Measurements from ENCODE around the gene HTR3D. TPM values are rescaled to one million over a fixed set of nuclear protein-coding genes. Genes with fewer than 3 reads are reported as not detected.
"Not testable (repeated sequence)": the region's sequence is repeated elsewhere in the genome, so short reads cannot be mapped to it uniquely, and the experiment has no call there.

Gene HTR3D
- total and polyA plus RNA-seq, 10 of the 15 experiments (the other 5 are each of a cell fraction or from before 2014, with no cell fraction given) = not detected

GRCh38 chr3:184068344-184068743, 36.8 kb downstream of the HTR3D start:
- Histone ChIP-seq H3K27ac (ENCODE audit: control insufficient read depth, insufficient read depth) (no peak overlapping the region), H4K20me1 (ENCODE audit: control insufficient read depth, insufficient read depth) (no peaks in the 10 kb centered on the region), H2AFZ (ENCODE audit: control insufficient read depth, low read depth, low read length) (no peak overlapping the region), H3K27me3 (replicated peaks in 1 of 2; ENCODE audit: control insufficient read depth in 2 of 2, insufficient read depth in 2 of 2, low read length in 1 of 2) (no peaks in the 10 kb centered on the region), H3K36me3 (ENCODE audit: control insufficient read depth in 2 of 2, insufficient read depth in 2 of 2, low read length in 1 of 2) (no peaks in the 10 kb centered on the region), H3K79me2 (ENCODE audit: control insufficient read depth, insufficient read depth, low read length) (no peaks in the 10 kb centered on the region), H3K4me3 (no peak overlapping the region), H3K9me3 (replicated peaks; ENCODE audit: control insufficient read depth, insufficient read depth, low read length) (no peaks in the 10 kb centered on the region; the same call in 2 of the 3 replicates), H3K9ac (ENCODE audit: control insufficient read depth, insufficient read depth, low read length) (no peak overlapping the region), H3K4me2 (ENCODE audit: control insufficient read depth, insufficient read depth) (no peak overlapping the region), H3K4me1 (ENCODE audit: control insufficient read depth, insufficient read depth, low read length) (no peaks in the 10 kb centered on the region)
- SMC1A ChIA-PET (ENCODE audit: uncharacterized antibody, unreplicated experiment) = interaction anchor here (0.6 kb wide), 1 partner anchor 11 kb away, joined by 3 read pairs; no protein-coding TSS in a partner anchor
- RAD21 ChIA-PET (ENCODE audit: unreplicated experiment) = no interaction called here
- POLR2A ChIA-PET = no interaction called here
- 59% methylated on average over 5 of the region's 5 CpGs for WGBS (ENCODE audit: insufficient coverage, insufficient replicate concordance, low lambda C conversion rate, missing lambda C conversion rate)
- no peak for TF ChIP-seq KLF5 (IDR thresholded peaks at IDR 0.05; ENCODE audit: partially characterized antibody)
- no peak for TF ChIP-seq TCF3 (IDR thresholded peaks at IDR 0.05; ENCODE audit: borderline replicate concordance, insufficient read depth, low read depth, low read length)
- TF ChIP-seq ZNF24 (IDR thresholded peaks at IDR 0.05) = no peak
- no peak for TF ChIP-seq HCFC1 (IDR thresholded peaks at IDR 0.05; ENCODE audit: low read length)
- TF ChIP-seq KDM1A (IDR thresholded peaks at IDR 0.05; ENCODE audit: borderline replicate concordance) = no peak
- no peak for TF ChIP-seq SMC3 (IDR thresholded peaks at IDR 0.05; ENCODE audit: borderline replicate concordance, low read length)
- no peak for TF ChIP-seq TARDBP (IDR thresholded peaks at IDR 0.05; ENCODE audit: borderline replicate concordance)
- TF ChIP-seq, protein P1, sequence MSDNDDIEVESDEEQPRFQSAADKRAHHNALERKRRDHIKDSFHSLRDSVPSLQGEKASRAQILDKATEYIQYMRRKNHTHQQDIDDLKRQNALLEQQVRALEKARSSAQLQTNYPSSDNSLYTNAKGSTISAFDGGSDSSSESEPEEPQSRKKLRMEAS (IDR thresholded peaks at IDR 0.05; ENCODE audit: low read depth, low read length) = no peak
- TF ChIP-seq RELB (IDR thresholded peaks at IDR 0.05; ENCODE audit: low read depth) = no peak
- no peak for TF ChIP-seq CEBPZ (IDR thresholded peaks at IDR 0.05; ENCODE audit: low read depth, low read length)
- no peak for TF ChIP-seq POLR2AphosphoS5 (IDR thresholded peaks at IDR 0.05; ENCODE audit: low read length)
- TF ChIP-seq TCF12 (IDR thresholded peaks at IDR 0.05; ENCODE audit: low read depth, low read length) = no peak
- no peak for TF ChIP-seq CHD1 (IDR thresholded peaks at IDR 0.05; ENCODE audit: low read depth, low read length)
- no peak for ATAC-seq
- in situ Hi-C loops (cut with MboI) (no loop called here), intact Hi-C loops (cut with micrococcal nuclease; ENCODE audit: unreplicated experiment) (no loop called here)
- no peak for DNase-seq (ENCODE audit: low read depth, low spot score)
- FAIRE-seq = no peak
- no TSS peak for BruUV-seq (replicated peaks)
- CTCF ChIA-PET = no interaction called here

- SMC1A ChIA-PET (ENCODE audit: uncharacterized antibody, unreplicated experiment); H3K9me3 ChIP-seq (replicated peaks; ENCODE audit: control insufficient read depth, insufficient read depth, low read length); H3K4me1 ChIP-seq (ENCODE audit: control insufficient read depth, insufficient read depth, low read length); FAIRE-seq; BruUV-seq (replicated peaks); in situ Hi-C loops (cut with MboI); H3K79me2 ChIP-seq (ENCODE audit: control insufficient read depth, insufficient read depth, low read length); H3K4me2 ChIP-seq (ENCODE audit: control insufficient read depth, insufficient read depth); H3K27me3 ChIP-seq (replicated peaks in 1 of 2; ENCODE audit: control insufficient read depth in 2 of 2, insufficient read depth in 2 of 2, low read length in 1 of 2); ATAC-seq; POLR2A ChIA-PET; H3K27ac ChIP-seq (ENCODE audit: control insufficient read depth, insufficient read depth); DNase-seq (ENCODE audit: low read depth, low spot score); RAD21 ChIA-PET (ENCODE audit: unreplicated experiment); H3K36me3 ChIP-seq (ENCODE audit: control insufficient read depth in 2 of 2, insufficient read depth in 2 of 2, low read length in 1 of 2); H3K9ac ChIP-seq (ENCODE audit: control insufficient read depth, insufficient read depth, low read length); H2AFZ ChIP-seq (ENCODE audit: control insufficient read depth, low read depth, low read length); CTCF ChIA-PET; H4K20me1 ChIP-seq (ENCODE audit: control insufficient read depth, insufficient read depth); H3K4me3 ChIP-seq; intact Hi-C loops (cut with micrococcal nuclease; ENCODE audit: unreplicated experiment): not testable (repeated sequence)
- 48% methylated on average over 7 of the region's 7 CpGs for WGBS (ENCODE audit: insufficient coverage, insufficient replicate concordance, low lambda C conversion rate, missing lambda C conversion rate)
Measured at GRCh38 chr3:184071142-184071541, 39.6 kb downstream of the HTR3D start.
